HepG2 (cell line): ENCODE results near the gene PIGZ. TPM values are rescaled to one million over a fixed set of nuclear protein-coding genes. Genes with fewer than 3 reads are reported as not detected.

ENCODE experiments used
- ARNTL ChIP-seq: sonication (generic); formaldehyde crosslinking; IDR thresholded peaks from 2 replicates; pipeline ENCODE4 v1.4.0; 2020; ENCODE audit warnings: mild to moderate bottlenecking, missing genetic modification reagents
- FIP1L1 ChIP-seq: fragments of 200-400 bp; formaldehyde crosslinking; IDR thresholded peaks from 2 replicates; pipeline ENCODE4 v1.6.1; 2018; ENCODE audit warnings: low read depth, mild to moderate bottlenecking, low read length, moderate library complexity, borderline replicate concordance; ENCODE audit not compliant: insufficient read depth
- HNF4G ChIP-seq, 2 experiments: sonication (generic) in 1 of 2; formaldehyde crosslinking in 1 of 2; IDR thresholded peaks; 2 replicates each; pipeline versions ENCODE4 v1.4.0 to v1.6.1; 2011 to 2020; ENCODE audit warnings: borderline replicate concordance in 2 of 2, low read depth in 2 of 2, mild to moderate bottlenecking in 2 of 2, low read length in 1 of 2, missing genetic modification reagents in 1 of 2, moderate library complexity in 1 of 2
- KDM2A ChIP-seq: sonication (generic); formaldehyde crosslinking; IDR thresholded peaks from 2 replicates; pipeline ENCODE4 v1.4.0; 2020; ENCODE audit warnings: low read depth, missing genetic modification reagents, borderline replicate concordance
- KDM5A ChIP-seq: fragments of 200-600 bp; sonication (generic); IDR thresholded peaks from 2 replicates; pipeline ENCODE4 v1.7.0; 2018; ENCODE audit warnings: antibody characterized with exemption, mild to moderate bottlenecking, low read length, borderline replicate concordance
- KMT2A ChIP-seq: sonication (generic); formaldehyde crosslinking; IDR thresholded peaks from 2 replicates; pipeline ENCODE4 v1.4.0; 2020; ENCODE audit warnings: missing genetic modification reagents
- MBD4 ChIP-seq: IDR thresholded peaks from 2 replicates; pipeline ENCODE4 v1.6.1; 2012; ENCODE audit warnings: low read length, inconsistent platforms, borderline replicate concordance
- PAWR ChIP-seq: sonication (generic); formaldehyde crosslinking; IDR thresholded peaks from 2 replicates; pipeline ENCODE4 v1.4.0; 2020; ENCODE audit warnings: missing genetic modification reagents, mild to moderate bottlenecking, borderline replicate concordance
- POLR2AphosphoS2 ChIP-seq: IDR thresholded peaks from 2 replicates; pipeline ENCODE4 v1.6.1; 2011; ENCODE audit warnings: low read depth, low read length, improper control_type of control experiment
- RORA ChIP-seq: sonication (generic); formaldehyde crosslinking; IDR thresholded peaks from 2 replicates; pipeline ENCODE4 v1.5.0; 2020; ENCODE audit warnings: mild to moderate bottlenecking, missing genetic modification reagents, moderate library complexity
- SSRP1 ChIP-seq: IDR thresholded peaks from 2 replicates; pipeline ENCODE4 v1.6.1; 2016; ENCODE audit warnings: control low read depth
- ZFP82 ChIP-seq: sonication (generic); formaldehyde crosslinking; IDR thresholded peaks from 2 replicates; pipeline ENCODE4 v1.5.1; 2020; ENCODE audit warnings: mild to moderate bottlenecking, missing genetic modification reagents, borderline replicate concordance
- ZNF251 ChIP-seq: sonication (generic); formaldehyde crosslinking; IDR thresholded peaks from 2 replicates; pipeline ENCODE4 v1.9.0; 2021; ENCODE audit warnings: mild to moderate bottlenecking, missing genetic modification reagents
- ZNF446 ChIP-seq: sonication (generic); formaldehyde crosslinking; IDR thresholded peaks from 2 replicates; pipeline ENCODE4 v1.5.0; 2020; ENCODE audit warnings: mild to moderate bottlenecking, missing genetic modification reagents
- ZNF781 ChIP-seq: sonication (generic); formaldehyde crosslinking; IDR thresholded peaks from 2 replicates; pipeline ENCODE4 v1.5.1; 2020; ENCODE audit warnings: borderline replicate concordance, mild to moderate bottlenecking, missing genetic modification reagents; ENCODE audit errors: not compliant biosample characterization
- ZNF792 ChIP-seq: IDR thresholded peaks from 2 replicates; pipeline ENCODE4 v1.6.1; 2016
- polyA plus RNA-seq, 8 experiments: library from polyadenylated mRNA; depleted of rRNA in 3 of 8; stranded (reverse) in 7 of 8; unstranded in 1 of 8; fragments of >200 nt; fragmentation: Illumina TruSeq in 4 of 8; extraction: Trizol in 4 of 8; gene quantifications; 2 replicates each; pipeline versions ENCODE4 v1.2.1 to v1.2.3, GENCODE V29; 2011 to 2016; ENCODE audit warnings: low read depth in 4 of 8, missing spikeins in 1 of 8, mixed read lengths in 1 of 8; ENCODE audit not compliant: insufficient read depth in 1 of 8
- total RNA-seq, 5 experiments: library from RNA; depleted of rRNA; stranded (reverse); fragments of >200 nt; fragmentation: Illumina TruSeq; extraction: Trizol; gene quantifications; 2 replicates each; pipeline ENCODE4 v1.2.3, GENCODE V29; 2016; ENCODE audit warnings: low read depth in 1 of 5
- TF ChIP-seq, protein P1 (sequence below): sonication (generic); formaldehyde crosslinking; conservative IDR thresholded peaks from 2 replicates; pipeline ENCODE4 v1.8.0; 2022; ENCODE audit warnings: mild to moderate bottlenecking, moderate library complexity, missing genetic modification reagents
- TF ChIP-seq, protein P2 (sequence below): sonication (generic); formaldehyde crosslinking; IDR thresholded peaks from 2 replicates; pipeline ENCODE4 v1.4.0; 2020; ENCODE audit warnings: mild to moderate bottlenecking, missing genetic modification reagents
- TF ChIP-seq, protein P3 (sequence below): sonication (generic); formaldehyde crosslinking; IDR thresholded peaks from 2 replicates; pipeline ENCODE4 v1.5.0; 2020; ENCODE audit warnings: mild to moderate bottlenecking, missing genetic modification reagents
- TF ChIP-seq, protein P4 (sequence below): sonication (generic); formaldehyde crosslinking; IDR thresholded peaks from 2 replicates; pipeline ENCODE4 v1.8.0; 2022; ENCODE audit warnings: missing genetic modification reagents, mild to moderate bottlenecking, borderline replicate concordance
- TF ChIP-seq, protein P5 (sequence below): sonication (generic); formaldehyde crosslinking; IDR thresholded peaks from 2 replicates; pipeline ENCODE4 v1.4.0; 2020; ENCODE audit warnings: missing genetic modification reagents; ENCODE audit errors: not compliant biosample characterization

PIGZ gene
- total and polyA plus RNA-seq, 2 of the 13 experiments (the other 11 are each of a cell fraction or from before 2014, with no cell fraction given), result 4.7 to 60.5 TPM

DNA sequence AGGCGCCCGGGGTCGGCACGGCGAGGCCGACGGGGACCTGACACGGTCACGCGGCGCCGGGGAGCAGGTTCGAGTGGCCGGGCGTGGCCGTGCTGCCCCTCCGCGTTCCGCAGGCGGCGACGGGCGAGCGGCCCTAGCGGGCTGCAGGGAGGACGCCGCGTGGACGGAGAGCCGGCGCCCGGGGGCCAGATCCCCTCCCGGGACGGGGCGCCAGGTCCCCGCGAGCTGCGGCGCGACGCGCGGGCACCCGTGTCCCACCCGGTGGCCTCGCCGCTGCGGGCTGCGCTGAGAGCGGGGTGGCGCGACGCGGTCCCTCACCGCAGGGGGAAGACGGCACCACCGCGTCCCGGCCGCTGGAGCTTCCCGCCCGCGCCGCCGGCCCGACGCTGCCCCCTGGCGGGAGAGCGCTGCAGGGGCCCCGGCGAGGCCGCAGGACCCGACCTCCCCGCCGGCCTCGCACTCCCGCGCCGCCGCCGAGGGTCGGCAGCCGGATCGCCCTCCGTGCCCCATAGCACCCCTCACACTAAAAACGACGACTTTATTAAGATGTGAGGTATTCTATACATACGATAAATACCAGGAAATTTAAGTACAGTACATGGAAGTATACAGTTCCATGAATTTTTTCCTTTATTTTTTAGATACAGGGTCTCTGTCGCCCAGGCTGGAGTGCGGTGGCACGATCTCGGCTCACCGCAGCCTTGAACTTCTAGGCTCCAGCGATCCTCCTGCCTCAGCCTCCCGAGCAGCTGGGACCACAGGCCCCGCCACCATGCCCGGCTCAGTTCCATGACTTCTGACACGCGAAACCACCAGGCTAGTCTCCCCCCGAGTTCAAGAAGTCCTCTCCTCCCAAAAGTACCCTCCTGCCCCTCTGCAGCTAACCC lies 1.3 kb upstream of the PIGZ start (continued):
- TF ChIP-seq, protein P1, sequence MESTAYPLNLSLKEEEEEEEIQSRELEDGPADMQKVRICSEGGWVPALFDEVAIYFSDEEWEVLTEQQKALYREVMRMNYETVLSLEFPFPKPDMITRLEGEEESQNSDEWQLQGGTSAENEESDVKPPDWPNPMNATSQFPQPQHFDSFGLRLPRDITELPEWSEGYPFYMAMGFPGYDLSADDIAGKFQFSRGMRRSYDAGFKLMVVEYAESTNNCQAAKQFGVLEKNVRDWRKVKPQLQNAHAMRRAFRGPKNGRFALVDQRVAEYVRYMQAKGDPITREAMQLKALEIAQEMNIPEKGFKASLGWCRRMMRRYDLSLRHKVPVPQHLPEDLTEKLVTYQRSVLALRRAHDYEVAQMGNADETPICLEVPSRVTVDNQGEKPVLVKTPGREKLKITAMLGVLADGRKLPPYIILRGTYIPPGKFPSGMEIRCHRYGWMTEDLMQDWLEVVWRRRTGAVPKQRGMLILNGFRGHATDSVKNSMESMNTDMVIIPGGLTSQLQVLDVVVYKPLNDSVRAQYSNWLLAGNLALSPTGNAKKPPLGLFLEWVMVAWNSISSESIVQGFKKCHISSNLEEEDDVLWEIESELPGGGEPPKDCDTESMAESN (CRISPR knock-in tag), result no peak
- no peak for TF ChIP-seq POLR2AphosphoS2
- TF ChIP-seq ARNTL, result no peak
- TF ChIP-seq, protein P2, sequence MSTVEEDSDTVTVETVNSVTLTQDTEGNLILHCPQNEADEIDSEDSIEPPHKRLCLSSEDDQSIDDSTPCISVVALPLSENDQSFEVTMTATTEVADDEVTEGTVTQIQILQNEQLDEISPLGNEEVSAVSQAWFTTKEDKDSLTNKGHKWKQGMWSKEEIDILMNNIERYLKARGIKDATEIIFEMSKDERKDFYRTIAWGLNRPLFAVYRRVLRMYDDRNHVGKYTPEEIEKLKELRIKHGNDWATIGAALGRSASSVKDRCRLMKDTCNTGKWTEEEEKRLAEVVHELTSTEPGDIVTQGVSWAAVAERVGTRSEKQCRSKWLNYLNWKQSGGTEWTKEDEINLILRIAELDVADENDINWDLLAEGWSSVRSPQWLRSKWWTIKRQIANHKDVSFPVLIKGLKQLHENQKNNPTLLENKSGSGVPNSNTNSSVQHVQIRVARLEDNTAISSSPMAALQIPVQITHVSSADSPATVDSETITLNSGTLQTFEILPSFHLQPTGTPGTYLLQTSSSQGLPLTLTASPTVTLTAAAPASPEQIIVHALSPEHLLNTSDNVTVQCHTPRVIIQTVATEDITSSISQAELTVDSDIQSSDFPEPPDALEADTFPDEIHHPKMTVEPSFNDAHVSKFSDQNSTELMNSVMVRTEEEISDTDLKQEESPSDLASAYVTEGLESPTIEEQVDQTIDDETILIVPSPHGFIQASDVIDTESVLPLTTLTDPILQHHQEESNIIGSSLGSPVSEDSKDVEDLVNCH (CRISPR knock-in tag), result no peak
- no peak for TF ChIP-seq KDM5A
- no peak for TF ChIP-seq HNF4G (IDR thresholded peaks at IDR 0.05; ENCODE audit: borderline replicate concordance, low read depth, low read length)
- no peak; the same call in 1 of the 2 replicates for TF ChIP-seq HNF4G (CRISPR knock-in tag; IDR thresholded peaks at IDR 0.05; ENCODE audit: borderline replicate concordance, low read depth)
- TF ChIP-seq, protein P3, sequence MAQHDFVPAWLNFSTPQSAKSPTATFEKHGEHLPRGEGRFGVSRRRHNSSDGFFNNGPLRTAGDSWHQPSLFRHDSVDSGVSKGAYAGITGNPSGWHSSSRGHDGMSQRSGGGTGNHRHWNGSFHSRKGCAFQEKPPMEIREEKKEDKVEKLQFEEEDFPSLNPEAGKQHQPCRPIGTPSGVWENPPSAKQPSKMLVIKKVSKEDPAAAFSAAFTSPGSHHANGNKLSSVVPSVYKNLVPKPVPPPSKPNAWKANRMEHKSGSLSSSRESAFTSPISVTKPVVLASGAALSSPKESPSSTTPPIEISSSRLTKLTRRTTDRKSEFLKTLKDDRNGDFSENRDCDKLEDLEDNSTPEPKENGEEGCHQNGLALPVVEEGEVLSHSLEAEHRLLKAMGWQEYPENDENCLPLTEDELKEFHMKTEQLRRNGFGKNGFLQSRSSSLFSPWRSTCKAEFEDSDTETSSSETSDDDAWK, result no peak
- no peak for TF ChIP-seq ZNF781
- TF ChIP-seq, protein P4, sequence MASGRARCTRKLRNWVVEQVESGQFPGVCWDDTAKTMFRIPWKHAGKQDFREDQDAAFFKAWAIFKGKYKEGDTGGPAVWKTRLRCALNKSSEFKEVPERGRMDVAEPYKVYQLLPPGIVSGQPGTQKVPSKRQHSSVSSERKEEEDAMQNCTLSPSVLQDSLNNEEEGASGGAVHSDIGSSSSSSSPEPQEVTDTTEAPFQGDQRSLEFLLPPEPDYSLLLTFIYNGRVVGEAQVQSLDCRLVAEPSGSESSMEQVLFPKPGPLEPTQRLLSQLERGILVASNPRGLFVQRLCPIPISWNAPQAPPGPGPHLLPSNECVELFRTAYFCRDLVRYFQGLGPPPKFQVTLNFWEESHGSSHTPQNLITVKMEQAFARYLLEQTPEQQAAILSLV (CRISPR knock-in tag), result 0 out of 2 replicates have a peak, but pooled peaks have one; percentile 18
- no peak for TF ChIP-seq PAWR (CRISPR knock-in tag)
- peak; percentile 85; the same call in 1 of the 2 replicates for TF ChIP-seq ZFP82
- peak; percentile 75; the same call in 1 of the 2 replicates for TF ChIP-seq ZNF446 (CRISPR knock-in tag)
- TF ChIP-seq ZNF792 (CRISPR knock-in tag), result no peak
- TF ChIP-seq MBD4, result no peak
- TF ChIP-seq KDM2A (CRISPR knock-in tag), result peak; percentile 29
- TF ChIP-seq, protein P5, sequence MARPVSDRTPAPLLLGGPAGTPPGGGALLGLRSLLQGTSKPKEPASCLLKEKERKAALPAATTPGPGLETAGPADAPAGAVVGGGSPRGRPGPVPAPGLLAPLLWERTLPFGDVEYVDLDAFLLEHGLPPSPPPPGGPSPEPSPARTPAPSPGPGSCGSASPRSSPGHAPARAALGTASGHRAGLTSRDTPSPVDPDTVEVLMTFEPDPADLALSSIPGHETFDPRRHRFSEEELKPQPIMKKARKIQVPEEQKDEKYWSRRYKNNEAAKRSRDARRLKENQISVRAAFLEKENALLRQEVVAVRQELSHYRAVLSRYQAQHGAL (CRISPR knock-in tag), result no peak
- TF ChIP-seq RORA, result no peak
- TF ChIP-seq KMT2A (CRISPR knock-in tag), result peak; percentile 43; the same call in 1 of the 2 replicates
- TF ChIP-seq ZNF251, result no peak
- no peak for TF ChIP-seq FIP1L1
- no peak for TF ChIP-seq SSRP1 (CRISPR knock-in tag)
